Measurements from ENCODE around the gene DYNC1LI1. TPM values are rescaled to one million over a fixed set of nuclear protein-coding genes. Genes with fewer than 3 reads are reported as not detected.

Gene DYNC1LI1
- polyA plus RNA-seq, 1 of the 3 experiments (the other 2 are of a cell fraction) = 15.4 TPM

DNA sequence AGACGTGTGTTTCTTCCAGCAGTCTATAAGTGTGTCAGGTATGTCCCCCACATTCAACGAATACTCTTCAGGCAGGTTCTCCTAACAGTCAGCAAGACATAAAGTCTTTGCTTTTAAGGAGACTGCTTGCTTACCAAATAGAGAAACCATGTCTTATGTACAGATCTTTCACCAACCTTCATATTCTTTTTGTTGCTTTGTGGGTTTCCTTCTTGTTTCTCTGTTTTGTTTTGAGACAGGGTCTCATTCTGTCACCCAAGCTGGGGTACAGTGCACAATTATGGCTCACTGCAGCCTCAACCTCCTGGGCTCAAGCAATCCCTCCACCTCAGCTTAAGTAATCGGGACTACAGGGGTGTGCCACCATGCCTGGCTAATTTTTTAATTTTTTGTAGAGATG lies 14.3 kb downstream of the DYNC1LI1 start:
- Histone ChIP-seq H2AFZ (ENCODE audit: low read depth) (no peak overlapping the region), H3K9me3 (no peaks in the 10 kb centered on the region), H3K4me2 (no peak overlapping the region), H3K4me1 (ENCODE audit: control insufficient read depth in 1 of 2, insufficient read depth in 2 of 2, low read depth in 1 of 2, low read length in 1 of 2) (no peaks in the 10 kb centered on the region; a peak in 1 of 4 replicates), H3K27me3 (ENCODE audit: insufficient read depth) (no peaks in the 10 kb centered on the region), H3K9me2 (no peaks in the 10 kb centered on the region), H3K4me3 (ENCODE audit: low read depth in 2 of 2, low read length in 1 of 2) (no peak overlapping the region), H3F3A (replicated peaks; ENCODE audit: insufficient read depth) (peaks cover 4% of the 10 kb centered on the region), H3K27ac (ENCODE audit: low read depth in 2 of 2, low read length in 1 of 2) (no peak overlapping the region), H3K79me2 (ENCODE audit: insufficient read depth) (peaks cover 98% of the 10 kb centered on the region), H4K20me1 (ENCODE audit: insufficient read depth) (peaks cover 62% of the 10 kb centered on the region), H3K9ac (no peak overlapping the region), H3K36me3 (replicated peaks in 1 of 2; ENCODE audit: control insufficient read depth in 1 of 2, insufficient read depth in 2 of 2, low read length in 1 of 2) (no peaks in the 10 kb centered on the region)
- ChIA-PET CTCF (no interaction called here), POLR2A (no interaction called here)
- no peak for DNase-seq
- TF ChIP-seq MEF2A (IDR thresholded peaks at IDR 0.05; ENCODE audit: borderline replicate concordance, low read depth) = no peak
- TF ChIP-seq NRF1 (IDR thresholded peaks at IDR 0.05; ENCODE audit: low read depth, low read length) = no peak
- TF ChIP-seq FOXJ3 (CRISPR knock-in tag; IDR thresholded peaks at IDR 0.05) = no peak
- TF ChIP-seq, protein P1, sequence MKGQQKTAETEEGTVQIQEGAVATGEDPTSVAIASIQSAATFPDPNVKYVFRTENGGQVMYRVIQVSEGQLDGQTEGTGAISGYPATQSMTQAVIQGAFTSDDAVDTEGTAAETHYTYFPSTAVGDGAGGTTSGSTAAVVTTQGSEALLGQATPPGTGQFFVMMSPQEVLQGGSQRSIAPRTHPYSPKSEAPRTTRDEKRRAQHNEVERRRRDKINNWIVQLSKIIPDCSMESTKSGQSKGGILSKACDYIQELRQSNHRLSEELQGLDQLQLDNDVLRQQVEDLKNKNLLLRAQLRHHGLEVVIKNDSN (IDR thresholded peaks at IDR 0.05; ENCODE audit: borderline replicate concordance, low read depth) = no peak
- no peak for TF ChIP-seq RXRA (IDR thresholded peaks at IDR 0.05; ENCODE audit: borderline replicate concordance, low read depth)
- TF ChIP-seq RAD21 (IDR thresholded peaks at IDR 0.05; ENCODE audit: low read length) = no peak
- no peak for TF ChIP-seq FOSL2 (IDR thresholded peaks at IDR 0.05; ENCODE audit: borderline replicate concordance, low read depth)
- TF ChIP-seq, protein P2, sequence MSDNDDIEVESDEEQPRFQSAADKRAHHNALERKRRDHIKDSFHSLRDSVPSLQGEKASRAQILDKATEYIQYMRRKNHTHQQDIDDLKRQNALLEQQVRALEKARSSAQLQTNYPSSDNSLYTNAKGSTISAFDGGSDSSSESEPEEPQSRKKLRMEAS (IDR thresholded peaks at IDR 0.05; ENCODE audit: low read depth) = no peak
- no peak for TF ChIP-seq GABPA (IDR thresholded peaks at IDR 0.05; ENCODE audit: low read depth)
- no peak for TF ChIP-seq NFIC (IDR thresholded peaks at IDR 0.05; ENCODE audit: borderline replicate concordance)
- TF ChIP-seq GATA2 (CRISPR knock-in tag; IDR thresholded peaks at IDR 0.05) = no peak
- no peak for TF ChIP-seq MXI1 (IDR thresholded peaks at IDR 0.05; ENCODE audit: low read depth, low read length)
- TF ChIP-seq RFX5 (IDR thresholded peaks at IDR 0.05; ENCODE audit: low read length) = no peak
- TF ChIP-seq, protein P3, sequence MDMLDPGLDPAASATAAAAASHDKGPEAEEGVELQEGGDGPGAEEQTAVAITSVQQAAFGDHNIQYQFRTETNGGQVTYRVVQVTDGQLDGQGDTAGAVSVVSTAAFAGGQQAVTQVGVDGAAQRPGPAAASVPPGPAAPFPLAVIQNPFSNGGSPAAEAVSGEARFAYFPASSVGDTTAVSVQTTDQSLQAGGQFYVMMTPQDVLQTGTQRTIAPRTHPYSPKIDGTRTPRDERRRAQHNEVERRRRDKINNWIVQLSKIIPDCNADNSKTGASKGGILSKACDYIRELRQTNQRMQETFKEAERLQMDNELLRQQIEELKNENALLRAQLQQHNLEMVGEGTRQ (IDR thresholded peaks at IDR 0.05; ENCODE audit: borderline replicate concordance, low read depth, low read length) = no peak
- TF ChIP-seq SMC3 (IDR thresholded peaks at IDR 0.05; ENCODE audit: low read depth, low read length) = no peak
- 100% methylated on average over 3 of the region's 3 CpGs for WGBS (ENCODE audit: low lambda C conversion rate)

DNA sequence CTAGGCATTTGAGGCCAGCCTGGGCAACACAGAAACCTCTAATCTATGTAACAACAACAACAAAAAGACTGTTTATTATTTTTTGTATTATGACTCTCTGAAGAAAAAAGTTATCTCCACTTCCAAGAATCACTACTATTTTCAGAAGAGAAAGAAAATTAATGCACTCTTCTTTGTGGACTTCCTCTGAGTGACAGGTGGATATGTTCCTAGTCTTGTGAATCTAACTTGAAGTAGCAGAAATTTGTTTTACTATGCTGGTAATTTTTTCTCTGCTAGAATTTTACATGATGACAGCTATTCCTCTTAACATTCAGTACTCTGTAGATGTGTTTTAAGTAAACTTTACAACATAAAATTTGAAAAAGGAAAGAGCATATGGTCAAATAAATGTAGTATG lies 16.7 kb downstream of the DYNC1LI1 start:
- H3K9me3 ChIP-seq = no peaks in the 10 kb centered on the region
- H3K36me3 ChIP-seq (replicated peaks in 1 of 2; ENCODE audit: control insufficient read depth in 1 of 2, insufficient read depth in 2 of 2, low read length in 1 of 2) = no peaks in the 10 kb centered on the region
- ChIA-PET POLR2A (no interaction called here), CTCF (interaction anchor here (1.9 kb wide), 1 partner anchor 86 kb away, joined by 7 read pairs; no protein-coding TSS in a partner anchor)
- peaks cover 2% of the 10 kb centered on the region for H3F3A ChIP-seq (replicated peaks; ENCODE audit: insufficient read depth)
- H2AFZ ChIP-seq (ENCODE audit: low read depth) = no peak overlapping the region
- no peak overlapping the region for H3K27ac ChIP-seq (ENCODE audit: low read depth in 2 of 2, low read length in 1 of 2)
- no peak overlapping the region for H3K9ac ChIP-seq
- no peak overlapping the region for H3K4me3 ChIP-seq (ENCODE audit: low read depth in 2 of 2, low read length in 1 of 2)
- no peaks in the 10 kb centered on the region for H3K27me3 ChIP-seq (ENCODE audit: insufficient read depth)
- H4K20me1 ChIP-seq (ENCODE audit: insufficient read depth) = peaks cover 57% of the 10 kb centered on the region
- H3K4me2 ChIP-seq = no peak overlapping the region
- H3K9me2 ChIP-seq = no peaks in the 10 kb centered on the region
- H3K4me1 ChIP-seq (ENCODE audit: control insufficient read depth in 1 of 2, insufficient read depth in 2 of 2, low read depth in 1 of 2, low read length in 1 of 2) = no peaks in the 10 kb centered on the region; a peak in 1 of 4 replicates
- peaks cover 97% of the 10 kb centered on the region for H3K79me2 ChIP-seq (ENCODE audit: insufficient read depth)
- no peak for DNase-seq
- TF ChIP-seq, protein P4, sequence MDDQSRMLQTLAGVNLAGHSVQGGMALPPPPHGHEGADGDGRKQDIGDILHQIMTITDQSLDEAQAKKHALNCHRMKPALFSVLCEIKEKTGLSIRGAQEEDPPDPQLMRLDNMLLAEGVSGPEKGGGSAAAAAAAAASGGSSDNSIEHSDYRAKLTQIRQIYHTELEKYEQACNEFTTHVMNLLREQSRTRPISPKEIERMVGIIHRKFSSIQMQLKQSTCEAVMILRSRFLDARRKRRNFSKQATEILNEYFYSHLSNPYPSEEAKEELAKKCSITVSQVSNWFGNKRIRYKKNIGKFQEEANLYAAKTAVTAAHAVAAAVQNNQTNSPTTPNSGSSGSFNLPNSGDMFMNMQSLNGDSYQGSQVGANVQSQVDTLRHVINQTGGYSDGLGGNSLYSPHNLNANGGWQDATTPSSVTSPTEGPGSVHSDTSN (IDR thresholded peaks at IDR 0.05) = no peak
- TF ChIP-seq GABPA (IDR thresholded peaks at IDR 0.05; ENCODE audit: low read depth) (no peak), NFIC (IDR thresholded peaks at IDR 0.05; ENCODE audit: borderline replicate concordance) (no peak), EP300 (IDR thresholded peaks at IDR 0.05; ENCODE audit: borderline replicate concordance in 1 of 2, low read depth in 1 of 2, low read length in 1 of 2) (no peak), YY1 (IDR thresholded peaks at IDR 0.05; ENCODE audit: low read depth) (no peak), TAF1 (IDR thresholded peaks at IDR 0.05; ENCODE audit: borderline replicate concordance, low read depth, low read length) (no peak), TEAD4 (IDR thresholded peaks at IDR 0.05; ENCODE audit: borderline replicate concordance, insufficient read depth) (no peak), NRF1 (IDR thresholded peaks at IDR 0.05; ENCODE audit: low read depth, low read length) (no peak), TCF12 (IDR thresholded peaks at IDR 0.05) (no peak), FOSL2 (IDR thresholded peaks at IDR 0.05; ENCODE audit: borderline replicate concordance, low read depth) (no peak)
- TF ChIP-seq, protein P5, sequence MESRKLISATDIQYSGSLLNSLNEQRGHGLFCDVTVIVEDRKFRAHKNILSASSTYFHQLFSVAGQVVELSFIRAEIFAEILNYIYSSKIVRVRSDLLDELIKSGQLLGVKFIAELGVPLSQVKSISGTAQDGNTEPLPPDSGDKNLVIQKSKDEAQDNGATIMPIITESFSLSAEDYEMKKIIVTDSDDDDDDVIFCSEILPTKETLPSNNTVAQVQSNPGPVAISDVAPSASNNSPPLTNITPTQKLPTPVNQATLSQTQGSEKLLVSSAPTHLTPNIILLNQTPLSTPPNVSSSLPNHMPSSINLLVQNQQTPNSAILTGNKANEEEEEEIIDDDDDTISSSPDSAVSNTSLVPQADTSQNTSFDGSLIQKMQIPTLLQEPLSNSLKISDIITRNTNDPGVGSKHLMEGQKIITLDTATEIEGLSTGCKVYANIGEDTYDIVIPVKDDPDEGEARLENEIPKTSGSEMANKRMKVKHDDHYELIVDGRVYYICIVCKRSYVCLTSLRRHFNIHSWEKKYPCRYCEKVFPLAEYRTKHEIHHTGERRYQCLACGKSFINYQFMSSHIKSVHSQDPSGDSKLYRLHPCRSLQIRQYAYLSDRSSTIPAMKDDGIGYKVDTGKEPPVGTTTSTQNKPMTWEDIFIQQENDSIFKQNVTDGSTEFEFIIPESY (IDR thresholded peaks at IDR 0.05; ENCODE audit: borderline replicate concordance, low read depth) = no peak
- TF ChIP-seq, protein P6, sequence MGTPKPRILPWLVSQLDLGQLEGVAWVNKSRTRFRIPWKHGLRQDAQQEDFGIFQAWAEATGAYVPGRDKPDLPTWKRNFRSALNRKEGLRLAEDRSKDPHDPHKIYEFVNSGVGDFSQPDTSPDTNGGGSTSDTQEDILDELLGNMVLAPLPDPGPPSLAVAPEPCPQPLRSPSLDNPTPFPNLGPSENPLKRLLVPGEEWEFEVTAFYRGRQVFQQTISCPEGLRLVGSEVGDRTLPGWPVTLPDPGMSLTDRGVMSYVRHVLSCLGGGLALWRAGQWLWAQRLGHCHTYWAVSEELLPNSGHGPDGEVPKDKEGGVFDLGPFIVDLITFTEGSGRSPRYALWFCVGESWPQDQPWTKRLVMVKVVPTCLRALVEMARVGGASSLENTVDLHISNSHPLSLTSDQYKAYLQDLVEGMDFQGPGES (IDR thresholded peaks at IDR 0.05; ENCODE audit: low read depth, low read length) = no peak
- TF ChIP-seq, protein P2 (IDR thresholded peaks at IDR 0.05; ENCODE audit: low read depth) = no peak

Measured in SK-N-SH (cell line).